GM21619 (cell line): ENCODE data around the gene MYH16.
"Not testable (repeated sequence)": the region's sequence is repeated elsewhere in the genome, so short reads cannot be mapped to it uniquely, and the experiment has no call there.

ENCODE experiments used
- ATAC-seq: cut with Tn5 transposase; IDR thresholded peaks from one replicate; pipeline ENCODE4 v1.9.1; 2021; ENCODE audit not compliant: unreplicated experiment

Gene MYH16

DNA sequence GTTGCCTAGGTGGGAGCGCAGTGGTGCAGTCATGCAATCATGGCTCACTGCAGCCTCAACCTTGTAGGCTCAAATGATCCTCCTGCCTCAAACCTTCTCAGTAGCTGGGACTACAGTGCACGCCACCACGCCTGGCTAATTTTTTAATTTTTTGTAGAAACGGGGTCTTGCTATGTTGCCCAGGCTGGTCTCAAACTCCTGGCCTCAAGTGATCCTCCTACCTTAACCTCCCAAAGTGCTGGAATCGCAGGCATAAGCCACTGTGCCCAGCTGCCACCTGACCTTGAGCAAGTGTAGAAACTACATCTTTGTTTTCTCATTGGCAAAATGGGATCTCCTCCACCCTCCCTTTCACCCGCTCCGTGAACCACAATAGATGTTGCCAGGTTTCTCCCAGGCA, 15.0 kb upstream of the MYH16 start:
- no peak for ATAC-seq

DNA sequence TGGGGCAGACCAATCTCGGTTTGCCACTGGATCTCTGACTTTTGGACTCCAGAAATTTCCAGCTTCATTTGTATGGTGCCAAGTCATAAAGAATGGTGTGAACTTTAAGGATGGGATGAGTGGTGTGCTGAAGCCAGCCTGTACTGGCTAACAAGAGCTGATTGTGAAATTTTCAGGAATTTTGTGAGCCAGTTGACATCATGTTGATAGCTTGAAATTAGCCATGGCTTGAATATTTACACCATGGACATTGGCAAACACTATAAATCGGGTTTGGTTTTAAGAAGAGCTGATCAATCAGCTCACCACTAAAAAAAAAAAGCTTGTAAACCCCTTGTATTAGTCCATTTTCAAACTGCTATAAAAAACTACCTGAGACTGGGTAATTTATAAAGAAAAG, 14.1 kb upstream of the MYH16 start:
- ATAC-seq: no peak

DNA sequence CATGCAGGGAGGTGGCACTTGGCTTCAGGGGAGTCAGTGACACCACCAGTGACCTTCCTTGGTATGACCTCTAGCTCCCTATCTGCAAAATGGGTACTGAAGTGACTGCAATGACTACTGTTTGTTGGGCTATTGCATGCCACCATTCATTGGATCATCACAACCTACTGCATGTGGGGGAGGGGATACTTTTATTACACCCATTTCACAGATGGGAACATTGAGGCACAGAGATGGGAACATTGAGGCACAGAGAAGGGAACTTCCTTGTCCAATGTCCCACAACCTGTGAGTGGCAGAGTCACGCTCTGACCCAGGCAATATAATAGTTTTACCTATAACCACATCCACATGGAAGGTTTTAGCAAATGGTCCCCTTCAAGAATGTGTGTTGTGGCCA, 12.2 kb upstream of the MYH16 start:
- no peak for ATAC-seq

DNA sequence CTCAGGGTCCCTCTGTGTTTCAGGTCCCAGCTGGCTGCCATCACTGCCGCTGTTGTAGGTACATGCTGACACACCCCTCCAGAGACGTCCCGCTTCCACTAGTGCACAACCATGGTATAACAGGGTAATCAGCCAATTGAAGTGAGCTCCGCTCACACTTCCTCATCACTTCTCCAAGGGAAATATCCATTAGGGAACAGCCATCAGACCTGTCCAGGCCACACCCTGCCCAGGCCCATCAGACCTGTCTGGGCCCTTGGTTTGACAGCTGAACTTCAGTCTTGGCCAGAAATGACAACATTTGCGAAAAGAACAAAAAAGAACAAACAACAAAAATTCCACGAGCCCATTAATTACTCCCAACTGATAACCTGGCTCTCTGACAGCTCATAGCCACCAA, 11.0 kb upstream of the MYH16 start:
- no peak for ATAC-seq

DNA sequence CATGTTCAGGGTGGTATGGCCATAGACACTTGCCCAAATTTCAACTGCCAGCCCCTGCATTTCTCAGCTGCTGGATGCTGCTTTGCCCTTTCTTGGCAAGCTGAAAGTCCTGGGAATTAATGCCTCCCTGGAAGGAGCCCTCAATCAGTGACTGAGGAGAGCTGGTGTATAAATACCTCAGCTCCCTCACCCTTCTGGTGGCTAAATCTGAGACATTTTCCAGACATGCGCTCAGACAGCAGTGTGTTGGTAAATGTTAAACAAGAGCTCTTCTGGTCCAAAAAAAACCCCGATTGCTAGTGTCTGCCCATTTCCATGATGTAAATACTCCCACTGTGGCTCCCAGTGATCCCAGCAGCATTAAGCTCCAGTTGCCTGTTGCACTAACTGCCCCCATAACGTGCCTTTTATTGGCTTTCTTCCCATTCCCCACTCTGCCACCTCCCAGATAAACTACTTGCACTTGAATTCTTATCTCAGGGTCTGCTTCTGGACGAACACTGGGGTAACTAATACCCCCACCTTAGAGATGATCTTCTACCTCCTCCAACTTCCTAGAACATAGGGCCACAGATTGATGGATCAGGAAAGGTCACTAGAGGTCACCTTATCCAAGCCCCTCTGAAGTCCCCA, 6.7 kb upstream of the MYH16 start:
- no peak for ATAC-seq

DNA sequence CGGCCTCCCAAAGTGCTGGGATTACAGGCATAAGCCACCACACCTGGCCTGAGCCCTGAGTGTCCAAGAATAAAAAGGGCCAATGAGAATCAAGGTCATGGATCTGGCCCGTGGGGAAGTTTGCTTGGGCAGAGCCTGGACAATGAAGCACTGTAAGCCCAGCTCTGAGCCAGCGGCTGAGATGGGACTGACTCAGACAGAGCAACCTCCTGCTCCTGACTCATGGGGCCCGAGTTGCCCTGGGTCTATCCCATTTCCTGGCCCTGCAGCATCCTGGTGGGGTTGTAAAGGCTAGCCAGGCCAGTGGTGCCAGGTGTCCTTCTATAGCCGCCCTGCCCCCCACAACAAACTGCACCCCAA, 5.2 kb upstream of the MYH16 start:
- no peak for ATAC-seq

DNA sequence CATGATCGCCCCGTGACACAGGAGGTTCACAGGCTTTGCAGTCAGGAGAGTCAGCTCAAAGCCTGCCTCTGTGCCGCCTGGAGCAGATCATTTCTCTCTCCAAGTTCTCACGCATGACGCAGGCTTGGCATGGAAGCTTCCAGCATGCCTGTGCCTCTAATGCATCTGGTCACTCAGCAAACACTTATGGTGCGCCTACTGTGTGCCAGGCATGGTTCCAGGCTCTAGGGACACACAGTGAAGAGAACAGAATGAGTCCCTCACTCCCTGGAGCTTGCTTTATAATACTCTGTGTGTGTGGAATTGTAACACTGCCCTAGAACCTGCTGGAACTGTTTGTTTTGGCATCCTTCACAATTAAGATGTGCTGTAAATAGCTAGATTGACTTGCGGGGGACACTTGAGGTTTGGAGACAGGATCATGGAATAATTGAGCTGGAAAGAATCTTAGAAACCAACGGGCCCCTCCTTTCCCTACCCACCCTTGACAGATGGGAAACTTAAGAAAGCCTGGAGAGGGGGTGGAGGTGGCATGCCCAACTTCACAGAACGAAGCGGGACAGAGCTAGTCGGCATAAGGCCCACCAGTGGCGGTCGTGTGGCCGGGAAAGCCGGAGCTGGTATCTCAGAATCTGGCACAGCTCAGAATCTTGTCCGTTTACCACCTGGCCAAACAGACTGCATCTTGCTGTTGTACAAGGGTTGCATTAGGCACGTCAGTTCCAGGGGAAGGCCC, 4.6 kb upstream of the MYH16 start:
- no peak for ATAC-seq

DNA sequence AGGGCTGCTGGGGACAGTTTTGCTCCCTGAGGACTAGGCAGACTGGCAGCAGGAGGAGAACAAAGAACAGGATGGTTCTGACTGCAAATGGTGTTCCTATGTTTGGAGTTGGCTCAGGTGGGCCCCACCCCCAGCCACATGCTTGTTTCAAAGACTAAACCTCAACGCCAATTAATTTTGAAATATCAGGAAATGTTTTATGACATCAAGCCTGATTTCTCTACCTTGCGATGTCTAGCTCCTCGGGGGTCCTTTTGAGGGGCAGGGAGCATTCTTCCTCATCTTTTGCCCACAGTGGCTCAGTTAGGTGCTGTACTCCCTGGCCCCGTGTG, 4.1 kb upstream of the MYH16 start:
- ATAC-seq: no peak

DNA sequence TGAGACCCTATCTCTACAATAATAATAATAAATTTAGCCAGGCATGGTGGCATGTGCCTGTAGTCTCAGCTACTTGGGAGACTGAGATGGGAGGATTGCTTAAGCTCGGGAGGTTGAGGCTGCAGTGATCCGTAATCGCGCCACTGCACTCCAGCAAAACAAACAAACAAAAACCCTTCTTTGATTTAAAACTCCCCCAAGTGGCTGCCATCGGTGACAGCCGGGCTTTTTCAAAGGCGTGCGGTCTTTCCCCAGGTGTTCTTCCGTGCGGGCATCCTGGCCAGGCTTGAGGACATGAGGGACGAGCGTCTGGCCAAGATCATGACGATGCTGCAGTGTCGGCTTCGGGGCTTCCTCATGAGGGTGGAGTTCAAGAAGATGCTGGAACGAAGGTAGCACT, 1.9 kb upstream of the MYH16 start:
- ATAC-seq: no peak

DNA sequence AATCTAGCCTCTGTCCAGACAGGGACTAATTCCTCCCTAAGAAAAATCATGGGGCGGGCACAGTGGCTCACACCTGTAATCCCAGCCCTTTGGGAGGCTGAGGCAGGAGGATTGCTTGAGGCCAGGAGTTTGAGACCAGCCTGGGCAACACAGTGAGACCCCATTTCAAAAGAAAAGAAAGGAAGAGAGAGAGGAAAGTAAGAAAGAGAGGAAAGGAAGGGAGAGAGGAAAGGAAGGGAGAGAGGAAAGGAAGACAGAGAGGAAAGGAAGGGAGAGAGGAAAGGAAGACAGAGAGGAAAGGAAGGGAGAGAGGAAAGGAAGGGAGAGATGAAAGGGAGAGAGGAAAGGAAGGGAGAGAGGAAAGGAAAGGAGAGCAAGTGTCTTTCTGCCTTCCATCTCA, 922 bp downstream of the MYH16 start:
- ATAC-seq: not testable (repeated sequence)

DNA sequence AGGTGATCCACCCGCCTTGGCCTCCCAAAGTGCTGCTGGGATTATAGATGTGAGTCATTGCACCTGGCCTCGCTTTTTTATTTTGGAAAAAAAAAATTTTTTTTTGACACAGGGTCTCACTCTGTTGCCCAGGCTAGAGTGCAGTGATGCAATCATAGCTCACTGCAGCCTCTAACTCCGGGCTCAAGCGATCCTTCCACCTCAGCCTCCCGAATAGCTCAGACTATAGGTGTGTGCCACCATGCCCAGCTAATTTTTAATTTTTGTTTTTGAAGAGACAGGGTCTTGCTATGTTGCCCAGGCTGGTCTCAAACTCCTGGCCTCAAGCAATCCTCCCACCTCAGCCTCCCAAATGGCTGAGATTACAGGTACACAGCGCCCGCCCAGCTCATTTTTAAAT, 2.3 kb downstream of the MYH16 start:
- not testable (repeated sequence) for ATAC-seq

DNA sequence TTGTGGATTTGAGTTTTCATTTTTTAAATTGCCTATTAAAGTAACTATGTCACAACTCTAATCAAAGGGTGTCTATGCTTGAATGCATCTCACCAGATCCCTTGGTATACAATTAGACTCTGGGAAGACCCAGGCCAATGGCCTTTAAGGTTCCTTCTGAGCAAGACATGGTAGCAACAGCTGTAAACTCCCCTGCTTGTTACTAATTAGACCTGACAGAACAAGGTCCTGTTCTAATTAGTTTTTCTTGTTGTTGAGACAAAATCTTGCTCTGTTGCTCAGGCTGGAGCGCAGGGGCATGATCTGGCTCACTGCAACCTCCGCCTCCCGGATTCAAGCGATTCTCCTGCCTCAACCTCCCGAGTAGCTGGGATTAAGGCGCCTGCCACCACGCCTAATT, 2.9 kb downstream of the MYH16 start:
- ATAC-seq: no peak

DNA sequence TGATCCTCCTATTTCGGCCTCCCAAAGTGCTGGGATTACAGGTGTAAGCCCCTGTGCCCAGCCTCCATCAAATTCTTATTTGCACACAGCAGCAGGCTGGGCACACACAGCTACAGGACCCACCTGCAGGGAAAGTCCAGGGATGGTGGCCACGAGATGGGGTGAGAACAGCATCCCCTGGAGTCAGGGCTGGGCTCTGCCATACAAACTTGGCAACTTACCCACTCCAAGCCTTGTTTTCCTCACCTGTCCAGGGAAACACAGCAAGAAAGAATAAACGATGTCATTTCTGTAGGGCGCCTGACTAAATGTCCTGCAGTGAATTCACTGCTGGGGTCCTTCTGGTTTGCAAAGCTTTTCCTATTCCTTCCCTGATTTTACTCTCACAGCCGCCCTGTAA, 5.5 kb downstream of the MYH16 start:
- ATAC-seq: no peak

DNA sequence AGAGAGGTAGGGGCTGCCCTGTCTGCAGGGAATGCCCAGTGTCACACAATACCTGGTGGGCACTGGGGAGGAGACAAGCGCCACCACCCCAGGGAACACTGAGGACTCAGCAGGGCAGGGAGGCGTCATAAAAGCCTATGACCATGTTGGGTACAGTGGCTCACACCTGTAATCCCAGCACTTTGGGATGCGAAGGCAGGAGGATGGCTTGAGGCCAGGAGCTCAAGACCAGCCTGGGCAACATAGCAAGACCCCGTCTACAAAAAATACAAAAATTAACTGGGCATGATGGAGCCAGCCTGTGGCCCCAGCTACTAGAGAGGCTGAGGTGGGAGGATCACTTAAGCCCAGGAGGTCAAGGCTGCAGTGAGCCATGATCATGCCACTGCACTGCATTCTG, 11.5 kb downstream of the MYH16 start:
- ATAC-seq: not testable (repeated sequence)

DNA sequence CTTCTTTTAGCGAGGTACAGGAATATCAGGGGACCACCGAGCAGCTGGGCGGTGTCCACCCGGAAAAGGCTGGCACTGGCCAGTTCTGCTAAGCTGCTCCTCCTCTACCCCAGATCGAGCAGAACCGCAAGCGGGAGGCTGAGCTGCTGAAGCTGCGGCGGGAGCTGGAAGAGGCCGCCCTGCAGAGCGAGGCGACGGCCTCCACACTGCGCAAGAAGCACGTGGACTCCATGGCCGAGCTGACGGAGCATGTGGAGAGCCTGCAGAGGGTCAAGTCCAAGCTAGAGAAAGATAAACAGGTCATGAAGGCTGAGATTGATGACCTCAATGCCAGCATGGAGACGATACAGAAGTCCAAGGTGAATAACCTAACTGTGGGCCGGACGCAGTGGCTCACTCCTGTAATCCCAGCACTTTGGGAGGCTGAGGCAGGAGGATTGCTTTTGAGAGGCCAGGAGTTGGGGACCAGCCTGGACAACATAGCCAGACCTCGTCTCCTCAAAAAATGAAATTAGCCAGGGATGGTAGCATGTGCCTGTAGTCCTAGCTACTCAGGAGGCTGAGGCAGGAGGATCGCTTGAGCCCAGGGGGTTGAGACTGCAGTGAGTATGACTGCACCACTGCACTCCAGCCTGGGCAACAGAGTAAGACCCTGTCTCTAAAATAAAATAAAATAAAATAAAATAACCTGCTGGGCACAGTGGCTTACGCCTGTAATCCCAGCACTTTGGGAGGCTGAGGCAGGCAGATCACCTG, 15.3 kb downstream of the MYH16 start:
- no peak for ATAC-seq

DNA sequence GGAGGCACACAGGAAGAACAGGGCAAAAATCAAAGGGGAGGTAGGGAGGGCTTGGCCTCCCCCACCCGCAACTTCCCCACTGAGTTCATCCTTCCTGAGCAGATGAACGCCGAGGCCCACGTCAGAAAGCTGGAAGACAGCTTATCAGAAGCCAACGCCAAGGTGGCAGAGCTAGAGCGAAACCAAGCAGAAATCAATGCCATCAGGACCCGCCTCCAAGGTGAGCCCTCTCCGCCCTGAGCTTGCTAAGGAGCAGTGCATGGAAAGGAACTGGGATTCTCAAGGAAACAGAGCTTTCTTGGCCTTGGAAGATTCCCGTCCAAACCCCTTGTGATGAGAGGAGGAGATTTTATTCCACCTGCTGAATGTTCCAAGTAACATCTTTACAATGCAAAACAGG, 16.5 kb downstream of the MYH16 start:
- ATAC-seq: no peak

DNA sequence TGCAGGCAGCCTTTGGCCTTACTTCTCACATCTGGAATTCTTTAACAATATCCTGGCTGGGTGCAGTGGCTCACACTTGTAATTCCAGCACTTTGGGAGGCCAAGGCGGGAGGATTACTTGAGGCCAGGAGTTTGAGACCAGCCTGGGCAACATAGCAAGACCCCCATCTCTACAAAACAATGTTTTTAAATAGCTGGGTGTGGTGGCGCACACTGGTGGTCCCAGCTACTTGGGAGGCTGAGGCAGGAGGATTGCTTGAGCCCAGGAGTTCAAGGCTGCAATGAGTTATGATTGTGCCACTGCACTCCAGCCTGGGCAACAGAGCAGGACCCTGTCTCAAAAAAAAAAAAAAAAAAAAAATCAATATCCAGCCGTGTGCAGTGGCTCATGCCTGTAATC, 17.5 kb downstream of the MYH16 start:
- ATAC-seq: not testable (repeated sequence)

DNA sequence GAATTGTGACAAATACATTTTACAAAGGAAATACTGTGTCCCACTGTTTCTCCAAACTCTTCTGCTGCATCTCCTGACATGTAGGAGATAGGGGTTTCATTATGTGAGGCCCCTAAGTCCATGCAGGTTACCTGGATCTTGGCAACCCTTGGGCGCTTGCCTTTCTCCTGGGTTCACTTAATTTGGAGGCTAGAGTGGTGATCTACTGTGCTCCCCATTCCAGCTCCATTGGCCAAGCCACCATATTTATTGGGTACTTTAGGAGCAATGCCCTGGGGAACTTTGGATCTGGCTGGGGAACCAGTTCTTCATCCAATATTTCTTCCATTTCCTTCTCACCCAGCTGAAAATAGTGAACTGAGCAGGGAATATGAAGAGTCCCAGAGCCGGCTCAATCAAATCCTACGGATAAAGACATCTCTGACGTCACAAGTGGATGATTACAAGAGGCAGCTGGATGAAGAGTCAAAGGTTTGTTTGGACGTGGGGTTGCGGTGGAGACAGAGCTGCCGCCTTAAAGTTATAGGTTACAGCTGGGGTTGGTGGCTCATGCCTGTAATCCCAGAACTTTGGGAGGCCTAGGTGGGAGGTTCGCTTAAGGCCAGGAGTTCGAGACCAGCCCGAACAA, 18.5 kb downstream of the MYH16 start:
- no peak for ATAC-seq

DNA sequence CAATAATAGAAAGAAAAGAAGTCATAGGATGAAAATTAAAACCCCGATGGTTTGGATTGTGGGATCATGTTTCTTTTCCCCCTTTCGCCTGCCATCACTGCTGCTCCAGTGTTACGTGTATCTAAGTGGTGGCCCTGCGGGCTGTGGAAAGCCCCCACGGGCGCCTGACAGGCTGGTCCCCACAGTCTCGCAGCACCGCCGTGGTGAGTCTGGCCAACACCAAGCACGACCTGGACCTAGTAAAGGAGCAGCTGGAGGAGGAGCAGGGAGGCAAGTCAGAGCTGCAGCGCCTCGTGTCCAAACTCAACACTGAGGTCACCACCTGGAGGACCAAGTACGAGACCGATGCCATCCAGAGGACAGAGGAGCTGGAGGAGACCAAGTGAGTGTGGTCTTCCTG, 19.5 kb downstream of the MYH16 start:
- no peak for ATAC-seq

DNA sequence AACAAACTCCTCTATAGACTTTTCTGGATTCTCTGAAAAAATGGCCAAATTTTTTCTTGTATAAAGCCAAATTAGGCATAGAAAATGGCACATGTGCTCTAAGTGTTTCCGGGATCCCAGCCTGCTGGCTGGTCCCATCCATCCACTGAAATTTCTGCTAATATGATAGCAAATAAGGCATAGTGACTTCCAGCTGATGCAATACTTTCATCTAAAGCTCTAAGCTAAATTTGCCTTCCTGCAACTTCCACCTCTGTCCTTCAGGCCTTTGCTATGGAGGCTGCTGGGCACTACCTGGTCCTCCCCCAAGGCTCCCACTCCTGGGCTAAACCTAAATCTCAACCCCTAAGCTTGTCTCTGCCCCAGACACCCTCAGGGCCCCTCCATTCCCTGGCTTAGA, 20.5 kb downstream of the MYH16 start:
- ATAC-seq: no peak

DNA sequence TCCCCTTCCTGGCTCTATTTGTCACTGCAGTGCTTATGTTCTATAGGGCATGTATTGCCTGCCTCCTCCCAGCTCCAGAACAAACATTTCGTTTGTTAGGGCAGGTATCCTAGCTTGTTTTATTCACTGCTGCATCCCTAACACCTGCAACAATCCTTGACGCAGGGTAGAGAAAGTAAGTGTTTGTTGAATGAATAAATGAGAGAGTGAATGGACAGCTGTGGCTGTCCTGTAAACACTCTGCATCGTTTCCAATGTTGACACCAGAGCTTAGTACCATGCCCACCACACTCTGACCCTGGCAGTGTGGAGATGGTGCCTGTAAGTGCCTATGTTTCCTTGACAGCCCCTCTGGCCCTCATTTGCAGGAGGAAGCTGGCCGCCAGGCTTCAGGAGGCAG, 21.0 kb downstream of the MYH16 start:
- no peak for ATAC-seq

DNA sequence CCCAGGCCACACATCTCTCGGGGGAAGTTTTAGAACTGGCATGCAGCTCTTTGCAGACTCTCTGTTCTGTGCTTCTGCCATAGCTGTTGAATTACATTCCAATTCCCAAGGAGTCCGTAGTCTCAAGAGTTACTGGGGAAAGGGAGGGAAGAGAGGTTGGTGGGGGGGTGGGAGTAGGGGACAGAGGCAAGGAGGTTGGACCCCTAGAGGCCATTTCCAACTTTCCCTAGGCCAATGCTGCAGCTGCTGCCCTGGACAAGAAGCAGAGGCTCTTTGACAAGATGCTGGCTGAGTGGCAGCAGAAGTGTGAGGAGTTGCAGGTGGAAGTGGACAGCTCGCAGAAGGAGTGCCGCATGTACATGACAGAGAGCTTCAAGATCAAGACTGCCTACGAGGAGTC, 23.8 kb downstream of the MYH16 start:
- ATAC-seq: no peak
